HCT116 (cell line): ENCODE results near the gene TFF3. TPM values are rescaled to one million over a fixed set of nuclear protein-coding genes. Genes with fewer than 3 reads are reported as not detected.

ENCODE experiments used
- ATAC-seq: fragments of 200-7000 bp; cut with Tn5 transposase; 2 replicates; pipeline ENCODE4 v1.9.1; 2020; ENCODE audit warnings: mild to moderate bottlenecking, moderate library complexity
- BruUV-seq: library from RNA; stranded (reverse); fragments of 400-500 nt; replicated peaks from 2 replicates; lab custom pipeline; 2021; lab: Mats Ljungman, UMichigan
- CTCF ChIA-PET: fragments of 300-600 bp; sonication (Branson Sonifier 250); formaldehyde crosslinking; loops from one replicate; lab custom pipeline; 2021; ENCODE audit warnings: antibody characterized with exemption; lab: Charles Lee
- POLR2A ChIA-PET: fragments of 300-600, 350-600 bp; sonication (Branson Sonifier 250); formaldehyde crosslinking; loops from one replicate; lab custom pipeline; 2021; ENCODE audit warnings: antibody characterized with exemption; lab: Charles Lee
- RAD21 ChIA-PET, 2 experiments: fragments of 300-600 bp; sonication (Branson Sonifier 250); formaldehyde crosslinking; loops; one replicate each; lab custom pipeline; 2023; ENCODE audit warnings: low total read pairs in 2 of 2; ENCODE audit not compliant: uncharacterized antibody in 2 of 2, unreplicated experiment in 2 of 2, low non-redundant PET in 1 of 2; lab: Charles Lee
- DNase-seq: peaks from one replicate; pipeline ENCODE4 v3.0.0-alpha.2; 2010; ENCODE audit warnings: low read depth, low spot score
- H2AFZ ChIP-seq: fragments of 200-600 bp; shearing (Covaris generic), sonication (generic); 2 replicates; pipeline ENCODE4 v1.6.1; 2017; ENCODE audit warnings: low read depth, mixed run types, mixed read lengths, antibody characterized with exemption, low read length; ENCODE audit not compliant: poor library complexity, severe bottlenecking
- H3K27ac ChIP-seq: 2 replicates; pipeline ENCODE4 v1.5.1; 2012; ENCODE audit warnings: low read depth, low read length
- H3K27me3 ChIP-seq: fragments of 200-600 bp; sonication (generic); 2 replicates; pipeline ENCODE4 v1.6.1; 2016; ENCODE audit warnings: mixed run types, low read length, mixed read lengths; ENCODE audit not compliant: insufficient read depth
- H3K36me3 ChIP-seq, 2 experiments: fragments of 200-500 bp in 1 of 2; fragments of 200-600 bp in 1 of 2; sonication (Bioruptor generic) in 1 of 2; sonication (generic) in 1 of 2; 2 replicates each; pipeline versions ENCODE4 v1.5.1 to v1.6.1; 2014 to 2016; ENCODE audit warnings: low read length in 2 of 2, inconsistent platforms in 1 of 2, mixed read lengths in 1 of 2, mixed run types in 1 of 2; ENCODE audit not compliant: insufficient read depth in 2 of 2, control insufficient read depth in 1 of 2
- H3K4me1 ChIP-seq, 2 experiments: fragments of 200-600 bp in 1 of 2; sonication (generic) in 1 of 2; 2 replicates each; pipeline versions ENCODE4 v1.5.1 to v1.6.1; 2012 to 2017; ENCODE audit warnings: low read length in 2 of 2, inconsistent platforms in 1 of 2, mild to moderate bottlenecking in 1 of 2, mixed read lengths in 1 of 2, mixed run types in 1 of 2, moderate library complexity in 1 of 2; ENCODE audit not compliant: insufficient read depth in 2 of 2, control insufficient read depth in 1 of 2
- H3K4me2 ChIP-seq: fragments of 200-600 bp; sonication (generic); 2 replicates; pipeline ENCODE4 v1.6.1; 2017; ENCODE audit warnings: mixed run types, low read length, mixed read lengths
- H3K4me3 ChIP-seq, 2 experiments: fragments of 200-600 bp in 1 of 2; sonication (generic) in 1 of 2; replicated peaks in 1 of 2; 2 replicates each; pipeline ENCODE4 v1.5.1; 2011 to 2016; ENCODE audit warnings: low read length in 2 of 2, control low read depth in 1 of 2, low read depth in 1 of 2, mild to moderate bottlenecking in 1 of 2, mixed read lengths in 1 of 2, mixed run types in 1 of 2
- H3K79me2 ChIP-seq: fragments of 200-600 bp; sonication (generic); 2 replicates; pipeline ENCODE4 v1.6.1; 2017; ENCODE audit warnings: mild to moderate bottlenecking, mixed run types, low read length, moderate library complexity, mixed read lengths; ENCODE audit not compliant: insufficient read depth
- H3K9ac ChIP-seq: fragments of 200-600 bp; sonication (generic); 2 replicates; pipeline ENCODE4 v1.6.1; 2016; ENCODE audit warnings: low read length, mixed read lengths
- H3K9me2 ChIP-seq: fragments of 200-600 bp; sonication (generic), shearing (Covaris generic); 2 replicates; pipeline ENCODE4 v1.6.1; 2017; ENCODE audit warnings: mixed run types, mild to moderate bottlenecking, moderate library complexity; ENCODE audit not compliant: insufficient read depth
- H3K9me3 ChIP-seq, 2 experiments: fragments of 200-500 bp in 1 of 2; fragments of 200-600 bp in 1 of 2; sonication (Bioruptor generic) in 1 of 2; sonication (generic) in 1 of 2; 2 replicates each; pipeline ENCODE4 v1.6.1; 2014 to 2017; ENCODE audit warnings: low read length in 2 of 2, mixed read lengths in 2 of 2, inconsistent platforms in 1 of 2, low read depth in 1 of 2, mild to moderate bottlenecking in 1 of 2, mixed run types in 1 of 2, moderate library complexity in 1 of 2; ENCODE audit not compliant: control insufficient read depth in 1 of 2, insufficient read depth in 1 of 2
- H4K20me1 ChIP-seq: fragments of 200-600 bp; sonication (generic), shearing (Covaris generic); 2 replicates; pipeline ENCODE4 v1.6.1; 2017; ENCODE audit warnings: mixed run types, mild to moderate bottlenecking, moderate library complexity; ENCODE audit not compliant: insufficient read depth
- CEBPB ChIP-seq: IDR thresholded peaks from 2 replicates; pipeline ENCODE4 v1.6.1; 2012; ENCODE audit warnings: low read depth
- EZH2 ChIP-seq: fragments of 200-600 bp; sonication (generic); IDR thresholded peaks from 2 replicates; pipeline ENCODE4 v1.6.1; 2017; ENCODE audit warnings: antibody characterized with exemption, mixed run types
- JUND ChIP-seq: IDR thresholded peaks from 2 replicates; pipeline ENCODE4 v1.6.1; 2012
- RAD21 ChIP-seq: IDR thresholded peaks from 2 replicates; pipeline ENCODE4 v1.6.1; 2012; ENCODE audit warnings: low read depth, mild to moderate bottlenecking
- SP1 ChIP-seq: IDR thresholded peaks from 2 replicates; pipeline ENCODE4 v1.6.1; 2012; ENCODE audit warnings: low read depth
- TCF7L2 ChIP-seq: IDR thresholded peaks from 2 replicates; pipeline ENCODE4 v1.7.0; 2011; ENCODE audit warnings: borderline replicate concordance, inconsistent platforms; ENCODE audit not compliant: insufficient read depth, insufficient read length; ENCODE audit errors: extremely low read depth
- ZNF274 ChIP-seq: fragments of 200-500 bp; sonication (Bioruptor generic); IDR thresholded peaks from 2 replicates; pipeline ENCODE4 v1.6.1; 2014; ENCODE audit warnings: mild to moderate bottlenecking, low read depth, low read length, inconsistent platforms
- intact Hi-C: fragments of 100-400 bp; cut with micrococcal nuclease; formaldehyde crosslinking; loops from 2 replicates; pipeline ENCODE4 v1.10.0; 2022
- total RNA-seq: library from RNA; stranded (reverse); gene quantifications from one replicate; pipeline ENCODE4 v1.2.1, GENCODE V29; 2021; ENCODE audit not compliant: unreplicated experiment
- TF ChIP-seq, protein P1 (sequence below): IDR thresholded peaks from 2 replicates; pipeline ENCODE4 v1.6.1; 2012
- TF ChIP-seq, protein P2 (sequence below), 3 experiments: fragments of 200-600 bp in 1 of 3; sonication (generic) in 1 of 3; IDR thresholded peaks in 2 of 3; conservative IDR thresholded peaks in 1 of 3; 2 replicates each; pipeline ENCODE4 v1.5.1; 2012 to 2017; ENCODE audit warnings: low read depth in 2 of 3, low read length in 2 of 3, antibody characterized with exemption in 1 of 3, borderline replicate concordance in 1 of 3, control low read depth in 1 of 3, mild to moderate bottlenecking in 1 of 3, mixed read lengths in 1 of 3, mixed run types in 1 of 3, moderate library complexity in 1 of 3; ENCODE audit not compliant: insufficient read depth in 1 of 3

The TFF3 gene
- total RNA-seq, 1 experiment from 2014 or later, result 0.22 TPM

DNA sequence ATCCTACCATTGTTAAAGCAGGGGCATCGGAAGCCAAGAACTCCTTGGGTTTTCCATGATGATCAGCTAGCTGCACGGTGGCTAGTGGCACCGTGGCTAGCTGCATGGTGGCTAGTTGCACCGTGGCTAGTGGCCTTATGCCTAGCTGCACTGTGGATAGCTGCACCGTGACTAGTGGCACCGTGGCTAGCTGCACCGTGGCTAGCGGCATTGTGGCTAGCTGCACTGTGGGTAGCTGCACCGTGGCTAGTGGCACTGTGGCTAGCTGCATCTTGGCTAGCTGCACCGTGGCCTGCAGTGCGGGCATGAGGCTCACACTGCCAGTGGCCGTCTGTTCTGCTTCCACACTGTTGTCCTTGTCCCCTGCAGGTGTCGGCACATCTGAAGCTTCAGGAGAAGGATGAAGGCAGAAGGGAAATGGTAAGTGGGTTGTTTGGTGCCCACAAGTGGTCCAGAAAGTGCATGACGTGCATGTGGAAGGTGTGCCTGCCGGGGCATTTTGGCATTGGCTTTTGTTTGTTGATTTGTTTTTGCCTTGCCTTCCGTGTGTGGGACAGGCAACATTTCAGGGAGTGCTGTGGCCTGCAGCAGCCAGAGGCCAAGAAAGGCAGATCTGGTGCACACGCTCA lies 38.6 kb downstream of the TFF3 start:
- Histone ChIP-seq H3K9me2 (no peaks in the 10 kb centered on the region), H3K4me1 (no peaks in the 10 kb centered on the region), H3K9ac (no peak overlapping the region), H3K9me3 (no peaks in the 10 kb centered on the region), H3K36me3 (no peaks in the 10 kb centered on the region), H3K27ac (no peak overlapping the region), H3K79me2 (no peaks in the 10 kb centered on the region), H3K4me2 (no peak overlapping the region), H2AFZ (no peak overlapping the region), H3K4me3 (no peak overlapping the region), H3K27me3 (no peaks in the 10 kb centered on the region), H4K20me1 (no peaks in the 10 kb centered on the region)
- POLR2A ChIA-PET, result no interaction called here
- TF ChIP-seq ZNF274 (no peak), CEBPB (no peak), JUND (no peak), TCF7L2 (no peak), SP1 (no peak), EZH2 (no peak), RAD21 (no peak)
- TF ChIP-seq, protein P1, sequence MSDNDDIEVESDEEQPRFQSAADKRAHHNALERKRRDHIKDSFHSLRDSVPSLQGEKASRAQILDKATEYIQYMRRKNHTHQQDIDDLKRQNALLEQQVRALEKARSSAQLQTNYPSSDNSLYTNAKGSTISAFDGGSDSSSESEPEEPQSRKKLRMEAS, result no peak
- TF ChIP-seq, protein P2, sequence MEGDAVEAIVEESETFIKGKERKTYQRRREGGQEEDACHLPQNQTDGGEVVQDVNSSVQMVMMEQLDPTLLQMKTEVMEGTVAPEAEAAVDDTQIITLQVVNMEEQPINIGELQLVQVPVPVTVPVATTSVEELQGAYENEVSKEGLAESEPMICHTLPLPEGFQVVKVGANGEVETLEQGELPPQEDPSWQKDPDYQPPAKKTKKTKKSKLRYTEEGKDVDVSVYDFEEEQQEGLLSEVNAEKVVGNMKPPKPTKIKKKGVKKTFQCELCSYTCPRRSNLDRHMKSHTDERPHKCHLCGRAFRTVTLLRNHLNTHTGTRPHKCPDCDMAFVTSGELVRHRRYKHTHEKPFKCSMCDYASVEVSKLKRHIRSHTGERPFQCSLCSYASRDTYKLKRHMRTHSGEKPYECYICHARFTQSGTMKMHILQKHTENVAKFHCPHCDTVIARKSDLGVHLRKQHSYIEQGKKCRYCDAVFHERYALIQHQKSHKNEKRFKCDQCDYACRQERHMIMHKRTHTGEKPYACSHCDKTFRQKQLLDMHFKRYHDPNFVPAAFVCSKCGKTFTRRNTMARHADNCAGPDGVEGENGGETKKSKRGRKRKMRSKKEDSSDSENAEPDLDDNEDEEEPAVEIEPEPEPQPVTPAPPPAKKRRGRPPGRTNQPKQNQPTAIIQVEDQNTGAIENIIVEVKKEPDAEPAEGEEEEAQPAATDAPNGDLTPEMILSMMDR (IDR thresholded peaks at IDR 0.05 in 2 of 3, conservative IDR thresholded peaks at IDR 0.05 in 1 of 3; ENCODE audit: borderline replicate concordance in 1 of 3, insufficient read depth in 1 of 3, low read depth in 2 of 3, low read length in 2 of 3), result peak in 1 of 3 experiments; percentile 5; a peak in 1 of 6 replicates
- no TSS peak for BruUV-seq
- no peak for DNase-seq
- RAD21 ChIA-PET, result no interaction called here
- no peak for ATAC-seq
- CTCF ChIA-PET, result interaction anchor here (0.7 to 1.8 kb wide), 2 partner anchors 18 to 136 kb away, joined by 4 to 6 read pairs; no protein-coding TSS in a partner anchor
- intact Hi-C loops, result no loop called here
